ENCODE measurements around the gene KISS1R.

Gene KISS1R

DNA sequence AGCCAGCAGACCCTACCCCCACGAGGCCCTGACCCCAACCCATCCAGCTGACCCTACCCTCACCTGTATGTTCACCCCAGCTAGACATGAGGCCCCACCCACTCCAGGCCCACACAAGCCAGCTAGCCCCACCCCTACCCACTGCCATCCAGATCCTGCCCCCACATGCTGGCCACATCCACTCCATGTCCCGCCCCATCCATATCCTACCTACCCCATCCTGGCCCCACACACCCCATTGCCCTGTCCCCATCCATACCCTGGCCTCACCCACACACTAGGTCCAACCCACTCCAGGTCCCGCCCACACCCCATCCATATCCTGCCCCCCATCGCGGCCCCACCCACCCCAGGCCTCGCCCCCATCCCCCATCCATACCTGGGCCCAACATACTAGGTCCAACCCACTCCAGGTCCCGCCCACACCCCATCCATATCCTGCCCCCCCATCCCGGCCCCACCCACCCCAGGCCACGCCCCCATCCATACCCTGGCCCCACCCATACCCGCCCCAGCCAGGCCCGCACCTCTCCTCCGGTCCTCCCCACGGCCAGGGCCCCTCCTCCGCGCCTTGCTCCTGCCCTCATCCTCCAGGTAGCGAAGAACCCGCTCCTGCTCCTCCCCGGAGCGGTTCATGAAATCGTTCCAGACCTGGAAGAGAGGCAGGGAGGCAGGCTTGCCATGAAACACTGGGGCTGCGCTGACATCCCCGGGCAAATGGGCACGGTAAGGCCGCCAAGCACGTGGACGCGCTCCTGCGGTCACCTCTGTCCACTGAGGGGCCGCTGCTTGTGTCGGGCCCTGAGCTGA is 16.6 kb upstream of the KISS1R start:
- Histone ChIP-seq H3K9ac (ENCODE audit: low read depth in 1 of 2, low read length in 2 of 2) (no peak overlapping the region), H3K27me3 (ENCODE audit: control insufficient read depth in 2 of 2, insufficient read depth in 2 of 2, low read length in 2 of 2) (no peaks in the 10 kb centered on the region), H3K9me3 (ENCODE audit: control insufficient read depth in 2 of 2, low read length in 2 of 2) (no peaks in the 10 kb centered on the region), H3K4me3 (ENCODE audit: low read length in 2 of 2) (no peak overlapping the region), H3K4me1 (ENCODE audit: control insufficient read depth in 2 of 2, insufficient read depth in 2 of 2, low read length in 2 of 2) (no peaks in the 10 kb centered on the region), H3K27ac (ENCODE audit: low read depth in 2 of 2, low read length in 2 of 2) (no peak overlapping the region), H3K36me3 (ENCODE audit: control insufficient read depth in 2 of 2, insufficient read depth in 2 of 2, low read length in 2 of 2) (peaks cover 0 to 9% of the 10 kb centered on the region in 2 donors)

DNA sequence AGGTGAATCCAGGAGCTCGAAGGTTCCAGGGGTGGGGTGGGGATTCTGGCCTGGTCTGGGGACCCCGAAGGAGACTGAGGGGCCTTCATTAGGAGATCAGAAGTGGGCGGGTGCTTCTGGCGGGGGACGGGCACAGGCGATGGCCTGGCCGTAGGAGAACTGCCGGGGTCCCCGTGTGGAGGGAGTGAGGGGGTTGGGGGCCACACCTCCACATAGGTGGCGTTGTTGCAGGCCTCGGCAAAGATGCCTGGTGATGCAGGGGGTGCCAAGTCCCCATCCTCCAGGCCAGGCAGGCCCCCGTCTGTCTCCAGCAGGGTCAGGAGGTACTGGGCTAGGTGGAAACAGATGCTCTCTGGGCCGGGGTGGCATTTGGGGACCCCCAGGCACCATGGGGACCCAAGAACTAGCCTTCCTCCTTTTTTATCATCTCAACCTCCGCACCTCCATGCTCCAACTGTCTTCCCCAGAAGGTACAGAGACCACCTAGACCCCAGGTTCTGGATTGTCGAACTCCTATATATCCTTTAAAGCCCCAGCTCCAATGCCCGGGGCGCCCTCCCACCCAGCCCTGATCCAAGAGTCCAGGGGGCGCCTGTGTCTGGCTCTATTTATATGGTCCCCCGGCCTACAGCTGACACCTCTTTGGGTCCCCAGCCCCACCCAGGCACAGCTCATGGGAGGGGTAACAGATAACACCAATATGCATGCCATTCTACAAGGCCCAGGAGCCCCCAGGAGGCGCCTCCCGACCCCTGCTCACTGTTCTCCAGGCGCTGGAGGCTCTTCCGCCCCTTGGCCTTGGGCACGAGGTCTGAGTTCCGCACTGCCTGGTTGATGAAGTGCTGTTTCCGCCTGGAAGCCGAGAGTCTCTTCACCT is 15.7 kb upstream of the KISS1R start:
- H3K27ac ChIP-seq (ENCODE audit: low read depth in 2 of 2, low read length in 2 of 2), result no peak overlapping the region
- H3K36me3 ChIP-seq (ENCODE audit: control insufficient read depth in 2 of 2, insufficient read depth in 2 of 2, low read length in 2 of 2), result peaks cover 0 to 9% of the 10 kb centered on the region in 2 donors
- no peaks in the 10 kb centered on the region for H3K9me3 ChIP-seq (ENCODE audit: control insufficient read depth in 2 of 2, low read length in 2 of 2)
- H3K4me3 ChIP-seq (ENCODE audit: low read length in 2 of 2), result no peak overlapping the region
- peaks cover 0 to 1% of the 10 kb centered on the region in 2 donors for H3K4me1 ChIP-seq (ENCODE audit: control insufficient read depth in 2 of 2, insufficient read depth in 2 of 2, low read length in 2 of 2)
- H3K9ac ChIP-seq (ENCODE audit: low read depth in 1 of 2, low read length in 2 of 2), result no peak overlapping the region
- H3K27me3 ChIP-seq (ENCODE audit: control insufficient read depth in 2 of 2, insufficient read depth in 2 of 2, low read length in 2 of 2), result no peaks in the 10 kb centered on the region

DNA sequence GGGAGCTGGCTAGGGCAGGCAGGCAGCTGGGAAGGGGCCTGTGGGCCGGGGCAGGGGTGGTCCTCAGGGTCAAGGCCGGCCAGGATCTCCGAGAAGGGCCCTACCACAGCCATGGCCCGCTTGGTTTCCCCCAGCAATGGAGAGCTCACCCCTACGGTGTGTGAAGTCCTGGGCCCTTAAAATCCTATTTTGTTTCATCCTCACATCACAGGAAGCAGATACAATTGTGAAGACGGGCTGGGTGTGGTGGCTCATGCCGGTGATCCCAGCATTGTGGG is 15.1 kb upstream of the KISS1R start:
- H3K27ac ChIP-seq (ENCODE audit: low read depth in 2 of 2, low read length in 2 of 2), result no peak overlapping the region
- no peak overlapping the region for H3K9ac ChIP-seq (ENCODE audit: low read depth in 1 of 2, low read length in 2 of 2)
- peaks cover 0 to 3% of the 10 kb centered on the region in 2 donors for H3K4me1 ChIP-seq (ENCODE audit: control insufficient read depth in 2 of 2, insufficient read depth in 2 of 2, low read length in 2 of 2)
- H3K36me3 ChIP-seq (ENCODE audit: control insufficient read depth in 2 of 2, insufficient read depth in 2 of 2, low read length in 2 of 2), result peaks cover 0 to 7% of the 10 kb centered on the region in 2 donors
- no peaks in the 10 kb centered on the region for H3K27me3 ChIP-seq (ENCODE audit: control insufficient read depth in 2 of 2, insufficient read depth in 2 of 2, low read length in 2 of 2)
- no peak overlapping the region for H3K4me3 ChIP-seq (ENCODE audit: low read length in 2 of 2)
- no peaks in the 10 kb centered on the region for H3K9me3 ChIP-seq (ENCODE audit: control insufficient read depth in 2 of 2, low read length in 2 of 2)

DNA sequence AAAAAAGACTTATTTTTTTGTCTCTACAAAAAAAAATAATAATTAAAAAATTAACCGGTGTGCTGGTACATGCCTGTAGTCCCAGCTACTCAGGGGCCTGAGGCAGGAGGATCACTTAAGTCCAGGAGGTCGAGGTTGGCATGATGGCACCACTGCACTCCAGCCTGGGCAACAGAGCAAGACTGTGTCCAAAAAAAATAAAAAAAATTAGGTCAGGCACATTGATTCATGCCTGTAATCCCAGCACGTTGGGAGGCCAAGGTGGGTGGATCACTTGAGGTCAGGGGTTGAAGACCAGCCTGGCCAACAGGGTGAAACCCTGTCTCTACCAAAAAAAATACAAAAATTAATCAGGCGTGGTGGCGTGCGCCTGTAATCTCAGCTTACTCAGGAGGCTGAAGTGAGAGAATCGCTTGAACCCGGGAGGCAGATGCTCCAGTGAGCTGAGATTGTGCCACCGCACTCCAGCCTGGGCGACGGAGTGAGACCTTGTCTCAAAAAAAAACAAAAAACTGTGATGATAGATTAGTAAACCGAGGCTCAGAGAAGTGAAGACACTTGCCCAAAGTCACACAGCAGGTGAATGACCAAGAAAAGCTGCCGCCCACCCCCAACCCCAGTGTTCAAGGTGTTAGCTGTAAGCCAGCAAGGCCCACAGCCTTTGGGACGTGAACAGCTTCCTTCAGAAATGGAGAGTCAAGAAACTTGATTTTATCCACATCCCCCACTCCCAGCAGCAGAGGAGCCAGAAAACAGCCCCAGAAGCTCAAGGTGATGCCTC is 14.5 kb upstream of the KISS1R start:
- no peaks in the 10 kb centered on the region for H3K27me3 ChIP-seq (ENCODE audit: control insufficient read depth in 2 of 2, insufficient read depth in 2 of 2, low read length in 2 of 2)
- H3K9me3 ChIP-seq (ENCODE audit: control insufficient read depth in 2 of 2, low read length in 2 of 2), result no peaks in the 10 kb centered on the region
- H3K9ac ChIP-seq (ENCODE audit: low read depth in 1 of 2, low read length in 2 of 2), result no peak overlapping the region
- peaks cover 0 to 3% of the 10 kb centered on the region in 2 donors for H3K4me1 ChIP-seq (ENCODE audit: control insufficient read depth in 2 of 2, insufficient read depth in 2 of 2, low read length in 2 of 2)
- H3K4me3 ChIP-seq (ENCODE audit: low read length in 2 of 2), result no peak overlapping the region
- H3K36me3 ChIP-seq (ENCODE audit: control insufficient read depth in 2 of 2, insufficient read depth in 2 of 2, low read length in 2 of 2), result peaks cover 0 to 5% of the 10 kb centered on the region in 2 donors
- no peak overlapping the region for H3K27ac ChIP-seq (ENCODE audit: low read depth in 2 of 2, low read length in 2 of 2)

DNA sequence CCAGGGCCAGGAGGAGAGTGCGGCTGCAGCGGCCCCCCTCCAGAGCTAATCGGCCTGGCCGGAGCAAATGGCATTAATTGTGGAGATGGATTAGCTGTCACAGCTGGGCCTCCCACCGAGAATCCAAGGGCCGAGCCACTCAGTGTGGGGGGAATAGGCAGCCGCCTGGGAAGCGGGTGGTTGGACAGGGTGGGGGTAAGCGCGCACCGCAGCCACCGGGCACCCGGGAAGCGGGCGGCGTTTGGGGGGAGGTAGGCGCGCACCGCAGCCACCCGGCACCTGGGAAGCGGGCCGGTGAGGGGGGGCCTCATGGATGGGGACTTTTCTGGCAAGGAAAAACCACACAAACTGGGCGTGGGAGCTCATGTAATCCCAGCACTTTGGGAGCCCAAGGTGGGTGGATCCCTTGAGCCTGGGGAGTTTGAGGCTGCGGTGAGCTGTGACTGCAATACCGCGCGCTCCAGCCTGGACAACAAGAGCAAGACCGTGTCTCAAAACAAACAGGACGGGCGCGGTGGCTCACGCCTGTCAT is 13.8 kb upstream of the KISS1R start:
- H3K4me1 ChIP-seq (ENCODE audit: control insufficient read depth in 2 of 2, insufficient read depth in 2 of 2, low read length in 2 of 2), result peaks cover 2 to 3% of the 10 kb centered on the region in 2 donors
- no peaks in the 10 kb centered on the region for H3K9me3 ChIP-seq (ENCODE audit: control insufficient read depth in 2 of 2, low read length in 2 of 2)
- H3K36me3 ChIP-seq (ENCODE audit: control insufficient read depth in 2 of 2, insufficient read depth in 2 of 2, low read length in 2 of 2), result peaks cover 0 to 5% of the 10 kb centered on the region in 2 donors
- no peaks in the 10 kb centered on the region for H3K27me3 ChIP-seq (ENCODE audit: control insufficient read depth in 2 of 2, insufficient read depth in 2 of 2, low read length in 2 of 2)
- H3K9ac ChIP-seq (ENCODE audit: low read depth in 1 of 2, low read length in 2 of 2), result no peak overlapping the region
- H3K4me3 ChIP-seq (ENCODE audit: low read length in 2 of 2), result no peak overlapping the region
- no peak overlapping the region for H3K27ac ChIP-seq (ENCODE audit: low read depth in 2 of 2, low read length in 2 of 2)

DNA sequence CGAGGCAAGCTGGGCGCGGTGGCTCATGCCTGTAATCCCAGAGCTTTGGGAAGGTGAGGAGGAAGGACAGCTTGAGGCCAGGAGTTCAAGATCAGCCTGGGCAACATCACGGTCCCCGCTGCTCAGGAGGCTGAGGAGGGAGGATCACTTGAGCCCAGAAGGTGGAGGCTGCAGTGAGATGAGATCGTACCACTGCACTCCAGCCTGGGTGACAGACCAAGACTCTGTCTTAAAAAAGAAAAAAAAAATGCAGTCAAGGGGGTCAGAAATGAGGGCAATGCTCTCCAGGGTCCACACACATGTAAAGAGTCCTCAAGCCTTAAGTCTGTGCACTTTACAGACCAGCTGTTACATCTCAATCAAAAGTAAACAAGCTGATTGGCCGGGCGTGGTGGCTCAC is 12.6 kb upstream of the KISS1R start:
- Histone ChIP-seq H3K9me3 (ENCODE audit: control insufficient read depth in 2 of 2, low read length in 2 of 2) (no peaks in the 10 kb centered on the region), H3K4me3 (ENCODE audit: low read length in 2 of 2) (no peak overlapping the region), H3K27ac (ENCODE audit: low read depth in 2 of 2, low read length in 2 of 2) (no peak overlapping the region), H3K4me1 (ENCODE audit: control insufficient read depth in 2 of 2, insufficient read depth in 2 of 2, low read length in 2 of 2) (peaks cover 7 to 11% of the 10 kb centered on the region in 2 donors), H3K36me3 (ENCODE audit: control insufficient read depth in 2 of 2, insufficient read depth in 2 of 2, low read length in 2 of 2) (peaks cover 0 to 5% of the 10 kb centered on the region in 2 donors), H3K9ac (ENCODE audit: low read depth in 1 of 2, low read length in 2 of 2) (no peak overlapping the region), H3K27me3 (ENCODE audit: control insufficient read depth in 2 of 2, insufficient read depth in 2 of 2, low read length in 2 of 2) (no peaks in the 10 kb centered on the region)

DNA sequence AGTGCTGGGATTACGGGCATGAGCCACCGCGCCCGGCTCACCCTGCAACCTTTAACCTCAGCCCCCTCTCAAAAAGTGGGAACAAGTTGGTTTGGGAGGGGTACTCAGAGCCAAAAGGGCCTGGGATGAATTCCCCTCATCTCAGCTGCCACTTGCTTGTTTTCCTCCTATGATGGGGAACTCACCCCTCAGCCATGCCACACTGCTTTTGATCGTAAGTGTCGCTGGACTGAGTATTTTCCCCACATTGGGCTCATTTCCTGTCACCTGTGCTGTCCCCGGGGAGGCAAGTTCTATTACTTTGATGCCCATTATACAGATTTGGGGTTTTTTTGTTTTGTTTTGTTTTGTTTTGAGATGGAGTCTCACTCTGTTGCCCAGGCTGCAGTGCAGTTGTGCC is 10.7 kb upstream of the KISS1R start:
- Histone ChIP-seq H3K4me3 (ENCODE audit: low read length in 2 of 2) (no peak overlapping the region), H3K36me3 (ENCODE audit: control insufficient read depth in 2 of 2, insufficient read depth in 2 of 2, low read length in 2 of 2) (peaks cover 0 to 2% of the 10 kb centered on the region in 2 donors), H3K27ac (ENCODE audit: low read depth in 2 of 2, low read length in 2 of 2) (no peak overlapping the region), H3K4me1 (ENCODE audit: control insufficient read depth in 2 of 2, insufficient read depth in 2 of 2, low read length in 2 of 2) (peaks cover 10 to 18% of the 10 kb centered on the region in 2 donors), H3K9ac (ENCODE audit: low read depth in 1 of 2, low read length in 2 of 2) (no peak overlapping the region), H3K9me3 (ENCODE audit: control insufficient read depth in 2 of 2, low read length in 2 of 2) (no peaks in the 10 kb centered on the region), H3K27me3 (ENCODE audit: control insufficient read depth in 2 of 2, insufficient read depth in 2 of 2, low read length in 2 of 2) (no peaks in the 10 kb centered on the region)

DNA sequence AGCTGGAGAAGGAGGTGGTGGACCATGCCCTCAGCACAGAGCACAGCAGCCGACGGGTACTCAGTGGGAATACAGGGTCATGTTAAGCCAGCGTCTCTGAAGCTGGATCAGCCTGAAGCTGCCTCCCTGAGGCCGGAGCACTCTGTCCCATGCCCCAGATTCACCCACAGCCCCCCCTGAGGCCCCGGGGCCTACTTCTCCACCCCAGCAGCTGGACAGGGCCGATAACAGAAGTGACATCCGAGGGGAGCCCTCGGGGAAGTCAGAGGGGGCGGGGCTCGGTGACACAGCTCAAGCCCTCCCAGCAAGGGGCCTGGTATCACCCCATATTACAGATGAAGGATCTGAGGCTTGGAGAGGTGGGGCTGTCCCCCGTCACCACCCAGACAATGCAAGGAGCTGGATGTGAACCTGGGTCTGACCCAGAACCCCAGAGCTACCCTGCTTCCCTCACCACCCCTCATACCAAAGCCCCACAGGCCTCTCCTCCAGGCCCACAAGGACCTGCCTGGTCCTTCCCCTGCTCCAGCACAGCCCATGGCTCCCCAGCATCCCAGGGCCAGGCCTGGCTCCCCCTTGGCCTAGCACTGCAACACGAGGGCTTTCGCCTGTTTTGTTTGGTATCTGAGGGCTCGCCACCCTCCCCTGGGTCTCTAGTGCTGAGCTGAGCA is 9.8 kb upstream of the KISS1R start:
- Histone ChIP-seq H3K27me3 (ENCODE audit: control insufficient read depth in 2 of 2, insufficient read depth in 2 of 2, low read length in 2 of 2) (no peaks in the 10 kb centered on the region), H3K36me3 (ENCODE audit: control insufficient read depth in 2 of 2, insufficient read depth in 2 of 2, low read length in 2 of 2) (no peaks in the 10 kb centered on the region), H3K27ac (ENCODE audit: low read depth in 2 of 2, low read length in 2 of 2) (peak overlapping the region in 1 of 2 donors; percentile 32), H3K4me1 (ENCODE audit: control insufficient read depth in 2 of 2, insufficient read depth in 2 of 2, low read length in 2 of 2) (peaks cover 10 to 18% of the 10 kb centered on the region in 2 donors), H3K9ac (ENCODE audit: low read depth in 1 of 2, low read length in 2 of 2) (no peak overlapping the region), H3K9me3 (ENCODE audit: control insufficient read depth in 2 of 2, low read length in 2 of 2) (no peaks in the 10 kb centered on the region), H3K4me3 (ENCODE audit: low read length in 2 of 2) (no peak overlapping the region)

DNA sequence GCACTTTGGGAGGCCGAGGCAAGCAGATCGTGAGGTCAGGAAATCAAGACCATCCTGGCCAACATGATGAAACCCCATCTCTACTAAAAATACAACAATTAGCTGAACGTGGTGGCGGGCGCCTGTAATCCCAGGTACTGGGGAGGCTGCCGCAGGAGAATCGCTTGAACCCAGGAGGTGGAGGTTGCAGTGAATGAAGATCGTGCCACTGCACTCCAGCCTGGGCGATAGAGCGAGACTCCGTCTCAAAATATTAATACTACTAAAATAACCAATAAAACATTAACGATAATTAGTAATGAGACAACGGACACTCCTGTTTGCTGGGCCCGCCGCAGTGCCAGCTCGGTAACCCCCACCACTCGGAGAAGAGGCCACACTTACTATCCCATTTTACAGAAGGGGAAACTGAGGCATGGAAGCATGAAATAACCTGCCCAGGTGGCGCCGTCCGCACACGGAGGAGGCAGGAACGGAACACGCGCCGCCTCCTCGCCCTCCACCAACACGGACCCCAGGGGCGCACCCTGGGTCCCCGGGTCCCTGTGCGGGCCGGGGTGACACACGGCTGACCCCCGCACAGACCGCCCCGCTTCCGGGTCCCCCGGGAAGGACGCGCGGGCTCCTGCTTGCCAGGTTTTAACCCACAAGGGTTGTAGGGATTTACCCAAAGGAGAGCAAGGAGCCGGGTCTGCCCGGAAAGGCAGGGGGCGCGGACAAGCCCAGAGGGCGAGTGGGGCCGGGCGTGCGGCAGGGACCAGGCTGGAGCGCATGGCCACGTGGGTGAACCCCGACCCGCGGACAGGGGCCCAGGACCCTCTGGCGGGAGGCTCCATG is 5.7 kb upstream of the KISS1R start:
- Histone ChIP-seq H3K36me3 (ENCODE audit: control insufficient read depth in 2 of 2, insufficient read depth in 2 of 2, low read length in 2 of 2) (no peaks in the 10 kb centered on the region), H3K27me3 (ENCODE audit: control insufficient read depth in 2 of 2, insufficient read depth in 2 of 2, low read length in 2 of 2) (no peaks in the 10 kb centered on the region), H3K27ac (ENCODE audit: low read depth in 2 of 2, low read length in 2 of 2) (no peak overlapping the region), H3K9ac (ENCODE audit: low read depth in 1 of 2, low read length in 2 of 2) (no peak overlapping the region), H3K9me3 (ENCODE audit: control insufficient read depth in 2 of 2, low read length in 2 of 2) (no peaks in the 10 kb centered on the region), H3K4me1 (ENCODE audit: control insufficient read depth in 2 of 2, insufficient read depth in 2 of 2, low read length in 2 of 2) (peaks cover 13 to 22% of the 10 kb centered on the region in 2 donors), H3K4me3 (ENCODE audit: low read length in 2 of 2) (no peak overlapping the region)

Data from mucosa of rectum (tissue), 2 donors.